Measurements from ENCODE around the gene RAD9B. TPM values are rescaled to one million over a fixed set of nuclear protein-coding genes. Genes with fewer than 3 reads are reported as not detected.

Gene RAD9B
- polyA plus RNA-seq, 3 donors = 1.1 to 3.0 (median 1.3) TPM

DNA sequence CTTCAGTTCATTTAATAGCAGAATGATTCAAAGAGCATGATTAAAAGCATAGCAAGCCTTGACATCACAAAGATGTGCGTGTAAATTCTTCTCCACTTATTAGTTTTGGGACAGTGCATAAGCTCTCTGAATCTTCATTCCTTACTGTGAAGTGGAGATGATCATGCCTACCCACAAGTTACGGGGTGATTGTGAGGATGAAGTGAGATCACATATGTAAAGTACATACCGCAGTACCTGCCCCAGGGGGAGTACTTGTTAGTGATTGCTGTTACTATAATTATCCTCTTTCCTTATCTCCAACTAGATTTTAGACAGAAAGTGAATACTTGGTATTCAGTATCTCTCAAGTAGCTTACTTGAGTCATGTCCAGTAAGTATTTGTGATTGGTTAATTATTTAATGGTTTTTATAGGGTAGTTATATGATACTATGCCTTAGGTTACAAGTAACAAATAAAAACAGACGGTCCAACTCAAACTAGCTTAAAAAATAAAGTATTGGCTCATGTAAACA is 6.0 kb downstream of the RAD9B start:
- DNase-seq = no peak
- TF ChIP-seq, protein P1, sequence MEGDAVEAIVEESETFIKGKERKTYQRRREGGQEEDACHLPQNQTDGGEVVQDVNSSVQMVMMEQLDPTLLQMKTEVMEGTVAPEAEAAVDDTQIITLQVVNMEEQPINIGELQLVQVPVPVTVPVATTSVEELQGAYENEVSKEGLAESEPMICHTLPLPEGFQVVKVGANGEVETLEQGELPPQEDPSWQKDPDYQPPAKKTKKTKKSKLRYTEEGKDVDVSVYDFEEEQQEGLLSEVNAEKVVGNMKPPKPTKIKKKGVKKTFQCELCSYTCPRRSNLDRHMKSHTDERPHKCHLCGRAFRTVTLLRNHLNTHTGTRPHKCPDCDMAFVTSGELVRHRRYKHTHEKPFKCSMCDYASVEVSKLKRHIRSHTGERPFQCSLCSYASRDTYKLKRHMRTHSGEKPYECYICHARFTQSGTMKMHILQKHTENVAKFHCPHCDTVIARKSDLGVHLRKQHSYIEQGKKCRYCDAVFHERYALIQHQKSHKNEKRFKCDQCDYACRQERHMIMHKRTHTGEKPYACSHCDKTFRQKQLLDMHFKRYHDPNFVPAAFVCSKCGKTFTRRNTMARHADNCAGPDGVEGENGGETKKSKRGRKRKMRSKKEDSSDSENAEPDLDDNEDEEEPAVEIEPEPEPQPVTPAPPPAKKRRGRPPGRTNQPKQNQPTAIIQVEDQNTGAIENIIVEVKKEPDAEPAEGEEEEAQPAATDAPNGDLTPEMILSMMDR (IDR thresholded peaks at IDR 0.05) = no peak
- no peak overlapping the region for H3K4me3 ChIP-seq (replicated peaks in 1 of 3; ENCODE audit: low read depth in 2 of 3, low read length in 3 of 3)
- no peaks in the 10 kb centered on the region for H3K36me3 ChIP-seq (replicated peaks in 1 of 2; ENCODE audit: control insufficient read depth in 1 of 2, insufficient read depth in 2 of 2, low read length in 2 of 2)
- H2AFZ ChIP-seq (ENCODE audit: insufficient read depth, low read depth, low read length, poor library complexity, severe bottlenecking) = no peak overlapping the region
- peaks cover 3% of the 10 kb centered on the region for H3K79me2 ChIP-seq (ENCODE audit: insufficient read depth, low read length)
- H3K27me3 ChIP-seq (ENCODE audit: control insufficient read depth in 2 of 2, insufficient read depth in 2 of 2, low read length in 2 of 2) = no peaks in the 10 kb centered on the region
- H3K27me3 Mint-ChIP-seq (ENCODE audit: low read depth in 3 of 3) = peaks cover 0 to 2% (median 0%) of the 10 kb centered on the region in 3 donors
- no peaks in the 10 kb centered on the region for H3K4me1 ChIP-seq (ENCODE audit: control insufficient read depth in 1 of 2, insufficient read depth in 2 of 2, low read length in 2 of 2)
- H4K20me1 ChIP-seq (ENCODE audit: insufficient read depth, low read length) = no peaks in the 10 kb centered on the region
- H3K4me2 ChIP-seq (replicated peaks; ENCODE audit: extremely low read depth, low read length, poor library complexity, severe bottlenecking) = no peak overlapping the region
- no peaks in the 10 kb centered on the region for H3K4me1 Mint-ChIP-seq
- intact Hi-C loops (cut with micrococcal nuclease) = no loop called here
- no peaks in the 10 kb centered on the region for H3K9me3 ChIP-seq (replicated peaks in 1 of 2; ENCODE audit: control insufficient read depth in 1 of 2, insufficient read depth in 1 of 2, low read length in 2 of 2)
- no peaks in the 10 kb centered on the region for H3K36me3 Mint-ChIP-seq
- H3K9ac ChIP-seq (ENCODE audit: insufficient read depth, low read length, poor library complexity, severe bottlenecking) = no peak overlapping the region
- H3K4me3 Mint-ChIP-seq = no peak overlapping the region
- H3K27ac Mint-ChIP-seq = no peak overlapping the region
- WGBS (ENCODE audit: insufficient coverage) = no CpG with 5 or more reads among the region's 4 CpGs
- no peak overlapping the region for H3K27ac ChIP-seq (ENCODE audit: low read depth in 1 of 2, low read length in 2 of 2)
- no peaks in the 10 kb centered on the region for H3K9me3 Mint-ChIP-seq

DNA sequence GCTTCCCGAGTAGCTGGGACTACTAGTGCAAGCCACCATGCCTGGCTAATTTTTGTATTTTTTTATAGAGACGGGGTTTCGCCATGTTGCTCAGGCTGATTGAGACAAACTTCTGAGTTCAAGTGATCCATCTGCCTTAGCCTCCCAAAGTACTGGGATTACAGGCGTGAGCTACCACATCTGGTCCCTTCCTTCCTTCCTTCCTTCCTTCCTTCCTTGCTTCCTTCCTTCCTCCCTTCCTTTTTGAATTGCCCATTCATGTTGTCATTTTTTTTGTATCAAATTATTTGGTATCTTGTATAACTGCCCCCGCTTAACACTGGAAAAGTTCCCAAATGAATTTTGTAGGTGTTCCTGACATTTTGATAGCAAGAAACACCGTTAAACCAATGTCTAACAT is 11.7 kb downstream of the RAD9B start:
- peaks cover 0 to 2% (median 1%) of the 10 kb centered on the region in 3 donors for H3K27me3 Mint-ChIP-seq (ENCODE audit: low read depth in 3 of 3)
- no peaks in the 10 kb centered on the region for H3K79me2 ChIP-seq (ENCODE audit: insufficient read depth, low read length)
- no peak overlapping the region for H3K4me2 ChIP-seq (replicated peaks; ENCODE audit: extremely low read depth, low read length, poor library complexity, severe bottlenecking)
- WGBS (ENCODE audit: insufficient coverage) = 67% methylated on average over 3 of the region's 6 CpGs
- intact Hi-C loops (cut with micrococcal nuclease) = loop anchor here in 1 of 2 donors (2.0 kb wide), 1 partner anchor 87 kb away; no protein-coding TSS in a partner anchor
- no peak overlapping the region for H2AFZ ChIP-seq (ENCODE audit: insufficient read depth, low read depth, low read length, poor library complexity, severe bottlenecking)
- H3K27me3 ChIP-seq (ENCODE audit: control insufficient read depth in 2 of 2, insufficient read depth in 2 of 2, low read length in 2 of 2) = no peaks in the 10 kb centered on the region
- no peak overlapping the region for H3K4me3 Mint-ChIP-seq
- no peaks in the 10 kb centered on the region for H3K4me1 ChIP-seq (ENCODE audit: control insufficient read depth in 1 of 2, insufficient read depth in 2 of 2, low read length in 2 of 2)
- H3K9me3 ChIP-seq (replicated peaks in 1 of 2; ENCODE audit: control insufficient read depth in 1 of 2, insufficient read depth in 1 of 2, low read length in 2 of 2) = no peaks in the 10 kb centered on the region
- no peak overlapping the region for H3K27ac ChIP-seq (ENCODE audit: low read depth in 1 of 2, low read length in 2 of 2)
- peaks cover 0 to 1% (median 0%) of the 10 kb centered on the region in 7 donors for H3K9me3 Mint-ChIP-seq
- H3K36me3 ChIP-seq (replicated peaks in 1 of 2; ENCODE audit: control insufficient read depth in 1 of 2, insufficient read depth in 2 of 2, low read length in 2 of 2) = no peaks in the 10 kb centered on the region
- no peak overlapping the region for H3K9ac ChIP-seq (ENCODE audit: insufficient read depth, low read length, poor library complexity, severe bottlenecking)
- H3K36me3 Mint-ChIP-seq = no peaks in the 10 kb centered on the region
- TF ChIP-seq, protein P1 (IDR thresholded peaks at IDR 0.05) = no peak
- no peaks in the 10 kb centered on the region for H4K20me1 ChIP-seq (ENCODE audit: insufficient read depth, low read length)
- peaks cover 2% of the 10 kb centered on the region for H3K4me1 Mint-ChIP-seq
- H3K4me3 ChIP-seq (replicated peaks in 1 of 3; ENCODE audit: low read depth in 2 of 3, low read length in 3 of 3) = no peak overlapping the region
- no peak overlapping the region for H3K27ac Mint-ChIP-seq
- DNase-seq = no peak
